Uterus (tissue), 4 donors: ENCODE measurements around the gene MYORG. TPM values are rescaled to one million over a fixed set of nuclear protein-coding genes. Genes with fewer than 3 reads are reported as not detected.

ENCODE experiments used
- DNase-seq, 2 donors: peaks; one replicate each; pipeline ENCODE4 v3.0.0-alpha.2; 2019 to 2020
- H3K27ac ChIP-seq, 2 donors: fragments of 200-600 bp; sonication (generic); 1 replicate in 1 of 2; 2 replicates in 1 of 2; pipeline ENCODE4 v1.5.1; 2016 to 2018
- H3K27me3 ChIP-seq, 2 donors: fragments of 200-600 bp; sonication (generic); one replicate each; pipeline ENCODE4 v1.5.1; 2018 to 2019; ENCODE audit warnings: control low read depth in 1 of 2
- H3K36me3 ChIP-seq, 2 donors: fragments of 200-600 bp; sonication (generic); one replicate each; pipeline ENCODE4 v1.5.1; 2019; ENCODE audit warnings: control low read depth in 1 of 2
- H3K4me1 ChIP-seq, 2 donors: fragments of 200-600 bp; sonication (generic); one replicate each; pipeline ENCODE4 v1.5.1; 2018 to 2019; ENCODE audit warnings: control low read depth in 1 of 2
- H3K4me3 ChIP-seq, 2 donors: fragments of 200-600 bp; sonication (generic); 1 replicate in 1 of 2; 2 replicates in 1 of 2; pipeline ENCODE4 v1.5.1; 2018 to 2019; ENCODE audit warnings: mild to moderate bottlenecking in 1 of 2
- H3K9me3 ChIP-seq, 2 donors: fragments of 200-600 bp; sonication (generic); one replicate each; pipeline ENCODE4 v1.5.1; 2019; ENCODE audit warnings: control low read depth in 1 of 2
- CTCF ChIP-seq, 4 experiments: fragments of 200-600 bp in 2 of 4; fragments of 450-650 bp in 2 of 4; sonication (generic) in 2 of 4; IDR thresholded peaks; one replicate each; pipeline ENCODE4 v1.5.1; 2016 to 2019; ENCODE audit warnings: antibody characterized with exemption in 4 of 4, mild to moderate bottlenecking in 2 of 4, moderate library complexity in 1 of 4
- POLR2A ChIP-seq, 2 donors: fragments of 450-650 bp; IDR thresholded peaks; one replicate each; pipeline ENCODE4 v1.6.1; 2016; ENCODE audit warnings: antibody characterized with exemption in 2 of 2, mild to moderate bottlenecking in 1 of 2, moderate library complexity in 1 of 2
- intact Hi-C: fragments of 100-400 bp; cut with DNase I; formaldehyde crosslinking; loops from one replicate; pipeline ENCODE4 v1.15.1; 2023; ENCODE audit warnings: low total_unique reads
- total RNA-seq, 4 donors: library from RNA; depleted of rRNA in 3 of 4; stranded (reverse); fragments of >200 nt in 3 of 4; gene quantifications; one replicate each; pipeline versions ENCODE4 v1.1.0 to v1.2.4, GENCODE V29; 2014 to 2023
- donor health status: DM: yes; HTN: yes; CAD: no.

MYORG gene
- total RNA-seq, 4 donors from 2014 or later = under 0.01 to 6.6 (median 2.3) TPM

GRCh38 chr9:34373749-34374148, 2.9 kb downstream of the MYORG start:
- no peak overlapping the region for H3K27ac ChIP-seq
- no peaks in the 10 kb centered on the region for H3K36me3 ChIP-seq
- H3K4me3 ChIP-seq = no peak overlapping the region
- H3K4me1 ChIP-seq = no peaks in the 10 kb centered on the region
- H3K27me3 ChIP-seq = no peaks in the 10 kb centered on the region
- no peak for DNase-seq
- no peaks in the 10 kb centered on the region for H3K9me3 ChIP-seq
- TF ChIP-seq CTCF (IDR thresholded peaks at IDR 0.05) = no peak
- TF ChIP-seq POLR2A (IDR thresholded peaks at IDR 0.05) = no peak
- intact Hi-C loops = no loop called here

- Histone ChIP-seq H3K4me1 (no peaks in the 10 kb centered on the region), H3K27ac (no peak overlapping the region), H3K27me3 (no peaks in the 10 kb centered on the region), H3K36me3 (no peaks in the 10 kb centered on the region), H3K9me3 (no peaks in the 10 kb centered on the region), H3K4me3 (no peak overlapping the region)
- TF ChIP-seq CTCF (IDR thresholded peaks at IDR 0.05) = no peak
- intact Hi-C loops = no loop called here
- no peak for DNase-seq
Measured at GRCh38 chr9:34372467-34373011, 4.2 kb downstream of the MYORG start.

- no peak for DNase-seq
- intact Hi-C loops = no loop called here
- no peak overlapping the region for H3K4me3 ChIP-seq
- H3K4me1 ChIP-seq = no peaks in the 10 kb centered on the region
- no peaks in the 10 kb centered on the region for H3K27me3 ChIP-seq
- no peak overlapping the region for H3K27ac ChIP-seq
- no peaks in the 10 kb centered on the region for H3K36me3 ChIP-seq
- no peak for TF ChIP-seq POLR2A (IDR thresholded peaks at IDR 0.05)
- TF ChIP-seq CTCF (IDR thresholded peaks at IDR 0.05) = no peak
- no peaks in the 10 kb centered on the region for H3K9me3 ChIP-seq
Measured at GRCh38 chr9:34371886-34372466, 4.7 kb downstream of the MYORG start.

GRCh38 chr9:34370970-34371880, 5.5 kb downstream of the MYORG start:
- Histone ChIP-seq H3K9me3 (no peaks in the 10 kb centered on the region), H3K27me3 (no peaks in the 10 kb centered on the region), H3K36me3 (no peaks in the 10 kb centered on the region), H3K4me1 (no peaks in the 10 kb centered on the region), H3K27ac (no peak overlapping the region), H3K4me3 (no peak overlapping the region)
- intact Hi-C loops = no loop called here
- TF ChIP-seq POLR2A (IDR thresholded peaks at IDR 0.05) = no peak
- TF ChIP-seq CTCF (IDR thresholded peaks at IDR 0.05) = no peak
- no peak for DNase-seq
